ENCODE measurements around the gene SCN4B. TPM values are rescaled to one million over a fixed set of nuclear protein-coding genes. Genes with fewer than 3 reads are reported as not detected.

The SCN4B gene
- total RNA-seq, 1 donor from 2014 or later, result 1.9 TPM

DNA sequence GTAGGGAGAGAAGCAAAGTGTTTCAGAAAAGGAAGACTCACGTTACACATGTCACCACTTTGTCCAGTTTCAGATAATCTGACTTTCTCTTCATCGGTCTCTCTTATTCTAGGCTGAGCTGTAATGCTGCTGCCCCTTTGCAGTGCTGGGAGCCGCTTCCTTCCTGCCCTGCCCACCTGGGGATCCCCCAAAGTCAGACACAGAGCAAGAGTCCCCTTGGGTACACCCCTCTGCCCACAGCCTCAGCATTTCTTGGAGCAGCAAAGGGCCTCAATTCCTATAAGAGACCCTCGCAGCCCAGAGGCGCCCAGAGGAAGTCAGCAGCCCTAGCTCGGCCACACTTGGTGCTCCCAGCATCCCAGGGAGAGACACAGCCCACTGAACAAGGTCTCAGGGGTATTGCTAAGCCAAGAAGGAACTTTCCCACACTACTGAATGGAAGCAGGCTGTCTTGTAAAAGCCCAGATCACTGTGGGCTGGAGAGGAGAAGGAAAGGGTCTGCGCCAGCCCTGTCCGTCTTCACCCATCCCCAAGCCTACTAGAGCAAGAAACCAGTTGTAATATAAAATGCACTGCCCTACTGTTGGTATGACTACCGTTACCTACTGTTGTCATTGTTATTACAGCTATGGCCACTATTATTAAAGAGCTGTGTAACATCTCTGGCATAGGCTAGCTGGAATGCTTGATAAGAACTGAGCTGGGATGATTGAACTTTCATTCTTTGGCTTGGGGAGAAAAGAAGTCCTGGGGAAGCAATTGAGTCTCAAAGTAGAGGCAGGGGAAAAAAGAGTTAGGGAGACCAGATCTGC is 34.6 kb downstream of the SCN4B start:
- TF ChIP-seq CTCF (IDR thresholded peaks at IDR 0.05; ENCODE audit: unreplicated experiment), result no peak
- Mint-ChIP-seq H3K4me1 (peaks cover 9% of the 10 kb centered on the region), H3K36me3 (no peaks in the 10 kb centered on the region), H3K4me3 (no peak overlapping the region), H3K27ac (no peak overlapping the region), H3K27me3 (ENCODE audit: low read depth) (peaks cover 33% of the 10 kb centered on the region), H3K9me3 (peaks cover 10% of the 10 kb centered on the region)
- no peak for DNase-seq (ENCODE audit: low spot score in 2 of 2, unreplicated experiment in 2 of 2)

DNA sequence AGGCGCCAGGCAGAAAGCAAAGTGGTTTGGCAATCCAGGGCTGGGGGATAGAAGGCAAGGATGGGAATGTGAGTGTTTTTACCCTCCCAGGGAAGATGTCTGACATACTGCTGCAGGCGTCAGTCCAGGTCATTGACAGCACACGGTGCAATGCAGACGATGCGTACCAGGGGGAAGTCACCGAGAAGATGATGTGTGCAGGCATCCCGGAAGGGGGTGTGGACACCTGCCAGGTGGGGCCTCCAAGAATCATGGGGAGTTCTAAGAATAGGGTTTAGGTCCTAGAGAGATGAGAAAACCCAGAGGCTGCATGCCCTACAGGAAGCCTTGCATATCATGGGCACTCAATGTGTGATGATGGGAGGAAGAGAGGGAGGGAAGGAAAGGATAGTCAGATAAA is 37.6 kb downstream of the SCN4B start:
- no peaks in the 10 kb centered on the region for H3K9me3 Mint-ChIP-seq
- H3K36me3 Mint-ChIP-seq, result no peaks in the 10 kb centered on the region
- H3K4me3 Mint-ChIP-seq, result no peak overlapping the region
- TF ChIP-seq CTCF (IDR thresholded peaks at IDR 0.05; ENCODE audit: unreplicated experiment), result no peak
- H3K27me3 Mint-ChIP-seq (ENCODE audit: low read depth), result peaks cover 28% of the 10 kb centered on the region
- H3K4me1 Mint-ChIP-seq, result peaks cover 9% of the 10 kb centered on the region
- H3K27ac Mint-ChIP-seq, result no peak overlapping the region
- no peak for DNase-seq (ENCODE audit: low spot score in 2 of 2, unreplicated experiment in 2 of 2)

- no peak for DNase-seq (ENCODE audit: low spot score in 2 of 2, unreplicated experiment in 2 of 2)
- no peak overlapping the region for H3K4me3 Mint-ChIP-seq
- peaks cover 9% of the 10 kb centered on the region for H3K4me1 Mint-ChIP-seq
- no peaks in the 10 kb centered on the region for H3K36me3 Mint-ChIP-seq
- no peak for TF ChIP-seq CTCF (IDR thresholded peaks at IDR 0.05; ENCODE audit: unreplicated experiment)
- H3K27ac Mint-ChIP-seq, result no peak overlapping the region
- peaks cover 27% of the 10 kb centered on the region for H3K27me3 Mint-ChIP-seq (ENCODE audit: low read depth)
- H3K9me3 Mint-ChIP-seq, result no peaks in the 10 kb centered on the region
Observed at GRCh38 chr11:118114266-118114665, 38.4 kb downstream of the SCN4B start.

GRCh38 chr11:118112711-118113430 is 39.8 kb downstream of the SCN4B start:
- no peak overlapping the region for H3K4me3 Mint-ChIP-seq
- no peak overlapping the region for H3K27ac Mint-ChIP-seq
- peaks cover 21% of the 10 kb centered on the region for H3K27me3 Mint-ChIP-seq (ENCODE audit: low read depth)
- peaks cover 4% of the 10 kb centered on the region for H3K4me1 Mint-ChIP-seq
- TF ChIP-seq CTCF (IDR thresholded peaks at IDR 0.05; ENCODE audit: unreplicated experiment), result no peak
- DNase-seq (ENCODE audit: low spot score in 2 of 2, unreplicated experiment in 2 of 2), result no peak
- H3K9me3 Mint-ChIP-seq, result no peaks in the 10 kb centered on the region
- no peaks in the 10 kb centered on the region for H3K36me3 Mint-ChIP-seq

- TF ChIP-seq CTCF (IDR thresholded peaks at IDR 0.05; ENCODE audit: unreplicated experiment), result no peak
- Mint-ChIP-seq H3K4me1 (no peaks in the 10 kb centered on the region), H3K27me3 (ENCODE audit: low read depth) (peaks cover 16% of the 10 kb centered on the region), H3K27ac (no peak overlapping the region), H3K36me3 (no peaks in the 10 kb centered on the region), H3K4me3 (no peak overlapping the region), H3K9me3 (no peaks in the 10 kb centered on the region)
- no peak for DNase-seq (ENCODE audit: low spot score in 2 of 2, unreplicated experiment in 2 of 2)
Observed at GRCh38 chr11:118111744-118112035, 40.9 kb downstream of the SCN4B start.
